Measurements from ENCODE around the gene DNAJC4. TPM values are rescaled to one million over a fixed set of nuclear protein-coding genes. Genes with fewer than 3 reads are reported as not detected.

Gene DNAJC4
- polyA plus RNA-seq, 1 donor from 2014 or later, result 20.3 TPM

- TF ChIP-seq RAD21 (conservative IDR thresholded peaks at IDR 0.05) (no peak), TAF1 (IDR thresholded peaks at IDR 0.05; ENCODE audit: low read depth) (no peak), EP300 (conservative IDR thresholded peaks at IDR 0.05; ENCODE audit: poor library complexity, severe bottlenecking) (no peak), REST (IDR thresholded peaks at IDR 0.05; ENCODE audit: borderline replicate concordance) (no peak), MXI1 (conservative IDR thresholded peaks at IDR 0.05; ENCODE audit: poor library complexity, severe bottlenecking) (no peak), POLR2AphosphoS5 (IDR thresholded peaks at IDR 0.05) (no peak), CTCF (IDR thresholded peaks at IDR 0.05; ENCODE audit: poor library complexity, severe bottlenecking) (no peak), EZH2 (IDR thresholded peaks at IDR 0.05; ENCODE audit: borderline replicate concordance, insufficient read depth, low read length, poor library complexity, severe bottlenecking) (no peak), SMC3 (conservative IDR thresholded peaks at IDR 0.05; ENCODE audit: poor library complexity) (no peak)
- Histone ChIP-seq H3K27ac (ENCODE audit: low read length) (no peak overlapping the region), H3K4me2 (ENCODE audit: low read length) (no peak overlapping the region), H3K9me3 (ENCODE audit: low read length) (no peaks in the 10 kb centered on the region), H2AFZ (ENCODE audit: low read depth, low read length) (no peak overlapping the region), H3K9ac (ENCODE audit: low read length) (no peak overlapping the region), H3F3A (ENCODE audit: insufficient read depth, low read length, poor library complexity, severe bottlenecking) (no peaks in the 10 kb centered on the region), H4K20me1 (ENCODE audit: insufficient read depth) (no peaks in the 10 kb centered on the region), H3K4me3 (ENCODE audit: low read length) (no peak overlapping the region), H3K79me2 (replicated peaks; ENCODE audit: insufficient read depth, low read length) (no peaks in the 10 kb centered on the region), H3K9me2 (ENCODE audit: insufficient read depth, low read length) (no peaks in the 10 kb centered on the region), H3K27me3 (ENCODE audit: insufficient read depth, low read depth, low read length) (no peaks in the 10 kb centered on the region), H3K36me3 (ENCODE audit: insufficient read depth, low read length) (no peaks in the 10 kb centered on the region)
Measured at GRCh38 chr11:64262271-64263002, 32.1 kb downstream of the DNAJC4 start.

GRCh38 chr11:64263021-64263946 is 32.9 kb downstream of the DNAJC4 start:
- H3K9ac ChIP-seq (ENCODE audit: low read length), result no peak overlapping the region
- TF ChIP-seq TAF1 (IDR thresholded peaks at IDR 0.05; ENCODE audit: low read depth) (no peak), EP300 (conservative IDR thresholded peaks at IDR 0.05; ENCODE audit: poor library complexity, severe bottlenecking) (no peak), SMC3 (conservative IDR thresholded peaks at IDR 0.05; ENCODE audit: poor library complexity) (no peak), EZH2 (IDR thresholded peaks at IDR 0.05; ENCODE audit: borderline replicate concordance, insufficient read depth, low read length, poor library complexity, severe bottlenecking) (no peak), REST (IDR thresholded peaks at IDR 0.05; ENCODE audit: borderline replicate concordance) (no peak), POLR2AphosphoS5 (IDR thresholded peaks at IDR 0.05) (no peak), RAD21 (conservative IDR thresholded peaks at IDR 0.05) (no peak), MXI1 (conservative IDR thresholded peaks at IDR 0.05; ENCODE audit: poor library complexity, severe bottlenecking) (no peak), CTCF (IDR thresholded peaks at IDR 0.05; ENCODE audit: poor library complexity, severe bottlenecking) (no peak)

More at GRCh38 chr11:64263021-64263946, 32.9 kb downstream of the DNAJC4 start:
- Histone ChIP-seq H2AFZ (ENCODE audit: low read depth, low read length) (no peak overlapping the region), H3F3A (ENCODE audit: insufficient read depth, low read length, poor library complexity, severe bottlenecking) (no peaks in the 10 kb centered on the region), H3K79me2 (replicated peaks; ENCODE audit: insufficient read depth, low read length) (no peaks in the 10 kb centered on the region), H3K4me3 (ENCODE audit: low read length) (no peak overlapping the region), H3K27ac (ENCODE audit: low read length) (no peak overlapping the region), H3K36me3 (ENCODE audit: insufficient read depth, low read length) (no peaks in the 10 kb centered on the region), H4K20me1 (ENCODE audit: insufficient read depth) (no peaks in the 10 kb centered on the region), H3K4me2 (ENCODE audit: low read length) (no peak overlapping the region), H3K9me2 (ENCODE audit: insufficient read depth, low read length) (no peaks in the 10 kb centered on the region), H3K27me3 (ENCODE audit: insufficient read depth, low read depth, low read length) (no peaks in the 10 kb centered on the region), H3K9me3 (ENCODE audit: low read length) (no peaks in the 10 kb centered on the region)

Measured in neural cell (in vitro differentiated cells).